ENCODE data around the gene TBK1.

DNA sequence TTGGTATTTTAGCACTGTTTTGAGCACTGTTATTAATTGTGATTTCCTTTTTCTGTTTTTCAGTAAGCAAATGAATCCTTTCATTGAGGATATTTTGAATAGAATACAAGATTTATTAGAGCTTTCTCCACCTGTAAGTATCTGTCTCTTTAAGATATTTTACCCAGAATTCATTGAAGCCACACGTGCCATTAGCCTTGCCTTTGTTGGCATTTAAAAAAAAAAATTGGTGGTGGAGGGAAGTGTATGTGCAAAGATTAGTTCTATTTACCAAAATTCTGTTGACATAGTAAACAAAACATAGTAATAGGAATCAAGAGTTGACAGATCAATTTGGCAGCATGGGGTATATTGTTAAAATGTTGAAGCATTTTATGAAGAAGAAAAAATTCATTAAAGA is 23.9 kb upstream of the TBK1 start:
- TF ChIP-seq, protein P1, sequence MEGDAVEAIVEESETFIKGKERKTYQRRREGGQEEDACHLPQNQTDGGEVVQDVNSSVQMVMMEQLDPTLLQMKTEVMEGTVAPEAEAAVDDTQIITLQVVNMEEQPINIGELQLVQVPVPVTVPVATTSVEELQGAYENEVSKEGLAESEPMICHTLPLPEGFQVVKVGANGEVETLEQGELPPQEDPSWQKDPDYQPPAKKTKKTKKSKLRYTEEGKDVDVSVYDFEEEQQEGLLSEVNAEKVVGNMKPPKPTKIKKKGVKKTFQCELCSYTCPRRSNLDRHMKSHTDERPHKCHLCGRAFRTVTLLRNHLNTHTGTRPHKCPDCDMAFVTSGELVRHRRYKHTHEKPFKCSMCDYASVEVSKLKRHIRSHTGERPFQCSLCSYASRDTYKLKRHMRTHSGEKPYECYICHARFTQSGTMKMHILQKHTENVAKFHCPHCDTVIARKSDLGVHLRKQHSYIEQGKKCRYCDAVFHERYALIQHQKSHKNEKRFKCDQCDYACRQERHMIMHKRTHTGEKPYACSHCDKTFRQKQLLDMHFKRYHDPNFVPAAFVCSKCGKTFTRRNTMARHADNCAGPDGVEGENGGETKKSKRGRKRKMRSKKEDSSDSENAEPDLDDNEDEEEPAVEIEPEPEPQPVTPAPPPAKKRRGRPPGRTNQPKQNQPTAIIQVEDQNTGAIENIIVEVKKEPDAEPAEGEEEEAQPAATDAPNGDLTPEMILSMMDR (IDR thresholded peaks at IDR 0.05) = no peak
- TF ChIP-seq POLR2AphosphoS5 (IDR thresholded peaks at IDR 0.05) = no peak
- no peak for TF ChIP-seq POLR2A (IDR thresholded peaks at IDR 0.05; ENCODE audit: low read depth)
